ENCODE data around the gene FIBCD1.
"Not testable (repeated sequence)": the region's sequence is repeated elsewhere in the genome, so short reads cannot be mapped to it uniquely, and the experiment has no call there.

Gene FIBCD1

GRCh38 chr9:130973686-130974281 is 34.7 kb upstream of the FIBCD1 start:
- no peak for DNase-seq

DNA sequence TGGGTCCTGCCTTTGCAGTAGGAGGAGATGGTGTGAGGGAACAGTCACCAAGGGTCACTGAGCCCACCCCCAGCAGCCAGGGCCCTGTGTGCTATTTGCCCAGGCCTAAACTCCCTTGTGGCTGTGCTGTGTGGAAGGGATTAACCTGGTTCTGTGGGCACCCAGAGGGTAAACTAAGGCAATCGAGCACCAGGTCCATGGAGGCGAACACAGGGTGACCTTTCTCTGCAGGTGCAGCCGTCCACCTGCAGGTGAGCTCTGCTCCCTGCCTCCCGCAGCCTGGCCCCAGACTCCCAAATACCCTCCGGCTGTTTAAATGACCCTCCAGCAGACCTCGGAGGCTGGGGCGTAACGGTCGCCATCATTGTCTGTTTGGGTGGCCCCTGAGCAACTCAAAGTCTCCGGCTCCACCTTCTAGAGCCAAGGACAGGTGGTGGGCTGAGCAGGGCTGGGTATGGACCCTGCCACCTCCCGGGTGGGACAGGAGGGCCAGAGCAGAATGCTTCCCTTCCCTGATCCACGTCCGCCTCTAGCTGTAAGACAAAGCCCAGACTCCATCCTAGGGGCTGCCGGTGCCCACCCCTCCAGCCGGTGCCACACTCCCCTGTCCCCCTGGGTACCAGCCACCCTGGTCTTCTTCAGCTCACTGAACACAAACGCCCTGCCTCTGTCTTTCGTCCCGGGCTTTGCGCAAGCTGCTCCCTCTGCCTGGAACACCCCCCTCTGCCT is 34.1 kb upstream of the FIBCD1 start:
- no peak for DNase-seq

- DNase-seq: no peak
Measured at GRCh38 chr9:130972277-130972956, 33.4 kb upstream of the FIBCD1 start.

- no peak for DNase-seq
Measured at GRCh38 chr9:130971294-130971849, 32.3 kb upstream of the FIBCD1 start.

GRCh38 chr9:130970855-130971254 is 31.8 kb upstream of the FIBCD1 start:
- no peak for DNase-seq

- DNase-seq: no peak
Measured at GRCh38 chr9:130970052-130970451, 31.0 kb upstream of the FIBCD1 start.

GRCh38 chr9:130965680-130966079 is 26.6 kb upstream of the FIBCD1 start:
- no peak for DNase-seq

- no peak for DNase-seq
Measured at GRCh38 chr9:130963916-130964315, 24.9 kb upstream of the FIBCD1 start.

- DNase-seq: no peak
Measured at GRCh38 chr9:130963337-130963908, 24.4 kb upstream of the FIBCD1 start.

DNA sequence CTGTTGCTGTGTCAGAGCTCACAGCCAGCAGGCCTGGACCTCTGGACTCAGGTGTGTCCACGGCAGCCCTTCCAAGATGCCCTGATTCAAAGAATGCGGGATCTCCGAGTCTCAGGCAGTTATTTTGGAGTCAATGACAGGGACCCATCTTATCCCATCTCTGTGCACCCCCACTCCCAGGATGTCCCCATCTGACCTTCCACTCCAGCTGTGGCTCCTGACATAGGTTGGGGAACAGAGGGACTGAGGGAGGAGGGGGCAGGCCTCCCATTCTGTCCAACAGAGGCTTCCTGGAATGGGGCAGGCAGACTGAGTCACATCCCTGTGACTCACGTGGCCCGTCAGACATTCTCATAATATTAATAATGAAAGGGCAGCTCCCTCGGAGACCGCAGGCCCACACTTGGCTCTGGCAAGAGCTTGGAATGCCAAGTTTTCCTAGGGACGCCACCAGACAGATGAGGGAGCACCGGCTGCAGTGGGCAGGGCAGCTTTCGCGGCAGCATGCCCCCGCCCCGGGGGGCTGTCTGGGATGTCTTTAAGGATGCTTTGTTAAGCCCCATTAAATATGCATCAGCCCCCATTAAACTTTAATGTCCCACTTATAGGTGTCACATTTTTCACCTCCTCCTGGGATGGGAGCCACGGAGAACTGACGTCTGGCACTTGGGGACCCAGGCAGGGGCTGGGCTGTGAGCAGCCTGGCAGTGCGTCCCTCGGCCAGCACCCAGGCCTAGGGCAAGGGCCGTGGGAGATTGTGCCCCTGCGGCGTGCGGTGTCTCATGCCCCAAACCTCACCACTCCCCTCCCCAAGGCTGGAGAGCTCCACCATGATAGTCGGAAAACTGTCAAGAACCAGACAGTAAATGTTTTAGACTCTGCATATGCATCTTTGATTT is 23.6 kb upstream of the FIBCD1 start:
- no peak for DNase-seq

DNA sequence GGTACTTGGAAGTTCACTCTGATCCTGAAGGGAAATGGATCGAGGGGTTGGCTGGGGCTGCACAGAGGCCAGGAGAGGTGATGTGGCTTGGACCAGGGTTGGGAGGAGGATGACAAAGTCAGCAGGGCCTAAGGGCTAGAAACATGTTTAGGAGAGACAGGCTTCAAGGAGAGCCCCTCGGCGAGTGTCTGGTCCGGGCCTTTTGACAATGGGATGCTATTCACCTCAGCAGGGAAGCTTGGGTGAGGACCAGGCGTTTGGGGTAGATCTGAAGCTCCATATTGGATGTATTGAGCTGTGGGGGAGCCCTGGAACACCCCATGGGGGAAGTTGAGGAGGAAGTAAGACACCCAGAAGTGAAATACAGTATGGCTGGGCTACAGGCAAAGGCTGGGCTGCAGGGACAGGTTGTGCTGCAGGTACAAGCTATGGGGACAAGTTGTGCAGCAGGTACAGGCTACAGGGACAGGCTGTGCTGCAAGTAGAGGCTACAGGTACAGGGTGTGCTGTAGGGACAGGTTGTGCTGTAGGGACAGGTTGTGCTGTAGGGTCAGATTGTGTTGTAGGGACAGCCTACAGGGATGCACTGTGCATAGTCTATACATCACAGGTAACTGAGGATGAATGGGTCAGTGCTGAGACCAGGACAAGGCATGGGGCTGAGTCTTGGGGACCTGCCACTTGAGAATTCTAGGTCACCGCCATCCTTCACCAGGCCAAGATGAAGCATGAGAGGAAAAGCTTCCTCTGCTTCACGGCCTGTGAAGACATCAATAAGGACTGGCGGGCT is 22.7 kb upstream of the FIBCD1 start:
- no peak for DNase-seq

- DNase-seq: no peak
Measured at GRCh38 chr9:130960522-130961378, 21.7 kb upstream of the FIBCD1 start.

- DNase-seq: no peak
Measured at GRCh38 chr9:130959809-130960334, 20.8 kb upstream of the FIBCD1 start.

GRCh38 chr9:130958564-130958963 is 19.5 kb upstream of the FIBCD1 start:
- DNase-seq: not testable (repeated sequence)

- DNase-seq: no peak
Measured at GRCh38 chr9:130957451-130958203, 18.6 kb upstream of the FIBCD1 start.

- DNase-seq: no peak
Measured at GRCh38 chr9:130956636-130957450, 17.8 kb upstream of the FIBCD1 start.

DNA sequence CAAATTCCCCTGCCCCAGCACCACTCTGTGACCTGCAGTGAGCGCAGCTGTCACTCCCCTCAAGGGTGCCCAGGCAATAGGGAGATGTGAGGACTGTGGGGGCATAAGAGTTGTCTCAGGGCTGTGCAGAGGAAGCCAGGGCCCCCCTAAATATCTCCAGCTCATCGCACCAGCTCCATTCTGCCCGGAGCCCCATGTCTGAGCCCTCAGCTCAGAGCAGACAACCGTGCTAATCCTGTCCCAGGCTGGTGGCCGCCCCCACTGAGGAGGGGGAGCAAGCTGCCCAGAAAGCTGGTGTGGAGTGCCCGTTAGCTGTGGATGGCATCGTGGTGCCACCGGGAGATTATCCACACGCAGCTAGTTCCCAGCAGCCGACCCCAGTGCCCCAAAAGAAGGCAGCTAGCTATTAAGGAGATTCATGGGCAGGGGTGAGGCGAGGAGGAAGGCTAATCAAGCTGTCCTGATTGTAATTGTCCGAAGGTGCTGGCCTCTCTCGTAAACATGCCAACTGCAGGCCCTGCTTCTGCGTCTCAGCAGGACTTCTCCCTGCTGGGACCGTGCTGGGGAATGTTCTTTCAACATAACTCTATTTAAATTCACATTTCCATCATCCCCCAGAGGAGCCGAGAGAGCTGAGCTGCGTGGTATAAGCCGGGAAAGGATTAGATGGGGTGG is 17.0 kb upstream of the FIBCD1 start:
- no peak for DNase-seq

DNA sequence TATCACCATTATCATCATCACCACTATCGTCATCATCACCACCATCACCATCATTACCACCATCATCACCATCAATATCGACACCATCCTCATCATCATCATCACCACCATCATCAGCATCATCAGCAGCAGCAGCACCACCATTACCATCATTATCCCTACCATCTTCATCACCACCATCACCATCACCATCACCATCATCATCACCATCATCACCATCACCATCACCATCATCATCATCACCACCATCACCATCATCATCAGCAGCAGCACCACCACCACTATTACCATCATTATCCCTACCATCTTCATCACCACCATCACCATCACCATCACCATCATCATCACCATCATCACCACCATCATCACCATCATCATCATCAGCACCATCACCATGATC is 15.9 kb upstream of the FIBCD1 start:
- DNase-seq: not testable (repeated sequence)
